ENCODE results near the gene OGN. TPM values are rescaled to one million over a fixed set of nuclear protein-coding genes. Genes with fewer than 3 reads are reported as not detected.
"Not testable (repeated sequence)": the region's sequence is repeated elsewhere in the genome, so short reads cannot be mapped to it uniquely, and the experiment has no call there.

OGN gene
- polyA plus RNA-seq, 6 donors from 2014 or later, result 0.09 to 0.57 TPM; not detected in 4

GRCh38 chr9:92424340-92424739, 20.0 kb upstream of the OGN start, which contains the start of gene OMD:
OMD (minus strand) TSS chr9:92424471; CDS start chr9:92417558, 6,913 bp downstream.
- no peaks in the 10 kb centered on the region for H3K27me3 Mint-ChIP-seq
- no peaks in the 10 kb centered on the region for H3K9me3 Mint-ChIP-seq
- no peak for ATAC-seq (ENCODE audit: low read depth in 2 of 2)
- DNase-seq, result no peak
- H3K36me3 Mint-ChIP-seq, result no peaks in the 10 kb centered on the region
- H3K4me3 Mint-ChIP-seq, result no peak within 1 kb of the TSS
- H3K27ac Mint-ChIP-seq, result peak within 1 kb of the TSS in 1 of 6 donors; percentile 5
- no peaks in the 10 kb centered on the region for H3K4me1 Mint-ChIP-seq

- Mint-ChIP-seq H3K4me1 (no peaks in the 10 kb centered on the region), H3K27ac (no peak overlapping the region), H3K4me3 (no peak overlapping the region), H3K36me3 (no peaks in the 10 kb centered on the region), H3K9me3 (no peaks in the 10 kb centered on the region), H3K27me3 (no peaks in the 10 kb centered on the region)
- DNase-seq (no peak), ATAC-seq (ENCODE audit: low read depth in 2 of 2) (no peak)
These were observed 19.2 kb upstream of the OGN start for GRCh38 chr9:92423612-92424011.

DNA sequence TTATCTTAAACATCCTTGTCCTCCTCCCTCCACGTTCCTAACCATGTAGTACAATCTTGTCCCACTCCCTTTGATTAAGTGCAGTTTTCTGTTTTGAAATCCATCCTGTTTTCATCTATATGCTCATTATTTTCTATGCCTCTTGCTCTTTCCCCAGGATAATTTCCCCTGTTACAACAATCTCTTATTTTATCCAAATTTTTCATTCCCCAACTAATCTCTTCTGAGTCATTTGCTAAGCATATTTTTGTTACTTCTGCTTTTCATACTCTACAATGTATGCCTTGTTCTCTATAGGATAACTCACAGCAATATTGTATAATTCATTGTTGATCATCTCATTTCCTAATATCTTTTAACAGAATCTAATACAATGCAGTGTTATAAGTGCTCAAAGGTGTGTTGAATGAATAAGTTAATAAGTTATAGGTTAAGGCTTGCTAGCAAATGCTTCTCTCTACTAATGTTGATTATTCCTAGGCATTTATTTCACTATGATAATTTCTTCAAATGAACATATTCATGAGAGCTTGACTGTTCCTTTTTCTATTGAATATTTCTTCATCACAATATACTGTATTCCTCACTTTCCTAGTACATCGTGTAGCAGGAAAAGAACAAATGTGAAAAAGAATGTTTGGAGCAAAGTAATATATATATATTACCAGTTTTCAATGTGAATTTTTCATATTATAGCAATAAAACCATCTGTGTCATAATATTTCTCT, 18.4 kb upstream of the OGN start:
- Mint-ChIP-seq H3K4me1 (no peaks in the 10 kb centered on the region), H3K36me3 (no peaks in the 10 kb centered on the region)
- ATAC-seq (ENCODE audit: low read depth in 2 of 2), result no peak

DNA sequence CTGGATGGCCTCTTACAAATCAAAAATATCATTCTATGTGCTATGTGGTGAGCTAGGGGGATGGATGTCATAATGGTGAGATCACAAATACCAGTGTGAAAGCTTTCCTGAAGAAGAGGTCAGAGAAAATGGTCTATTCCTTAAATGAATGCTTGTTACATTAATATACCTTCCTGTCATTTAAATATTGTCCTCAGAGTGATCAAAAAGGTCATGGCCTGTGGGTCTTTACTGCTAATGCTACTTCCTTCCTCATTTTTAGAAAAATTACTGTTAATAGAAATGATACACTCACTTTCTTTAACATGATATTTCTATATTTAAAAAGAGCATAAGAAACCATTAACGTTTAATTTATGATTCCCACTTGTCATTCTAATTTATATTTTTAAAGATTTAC, 10.2 kb upstream of the OGN start:
- H3K9me3 Mint-ChIP-seq, result peaks cover 0 to 4% (median 0%) of the 10 kb centered on the region in 7 donors
- H3K36me3 Mint-ChIP-seq, result no peaks in the 10 kb centered on the region
- DNase-seq (no peak), ATAC-seq (ENCODE audit: low read depth in 2 of 2) (peak; percentile 35 to 40)
- peak overlapping the region in 3 of 6 donors; percentile 2 to 56 (median 17) for H3K27ac Mint-ChIP-seq
- H3K27me3 Mint-ChIP-seq, result no peaks in the 10 kb centered on the region
- H3K4me1 Mint-ChIP-seq, result peaks cover 5 to 7% (median 6%) of the 10 kb centered on the region in 3 donors
- peak overlapping the region in 1 of 8 donors; percentile 7 for H3K4me3 Mint-ChIP-seq

More for the DNA sequence above, 18.4 kb upstream of the OGN start:
- Mint-ChIP-seq H3K9me3 (no peaks in the 10 kb centered on the region), H3K27ac (no peak overlapping the region), H3K4me3 (no peak overlapping the region), H3K27me3 (no peaks in the 10 kb centered on the region)
- no peak for DNase-seq

- not testable (repeated sequence) for ATAC-seq (ENCODE audit: low read depth in 2 of 2); DNase-seq; H3K4me3 Mint-ChIP-seq; H3K36me3 Mint-ChIP-seq; H3K9me3 Mint-ChIP-seq; H3K27me3 Mint-ChIP-seq; H3K27ac Mint-ChIP-seq
- peaks cover 17 to 18% (median 17%) of the 10 kb centered on the region in 3 donors for H3K4me1 Mint-ChIP-seq
These were observed 6.8 kb upstream of the OGN start for GRCh38 chr9:92411157-92411556.

DNA sequence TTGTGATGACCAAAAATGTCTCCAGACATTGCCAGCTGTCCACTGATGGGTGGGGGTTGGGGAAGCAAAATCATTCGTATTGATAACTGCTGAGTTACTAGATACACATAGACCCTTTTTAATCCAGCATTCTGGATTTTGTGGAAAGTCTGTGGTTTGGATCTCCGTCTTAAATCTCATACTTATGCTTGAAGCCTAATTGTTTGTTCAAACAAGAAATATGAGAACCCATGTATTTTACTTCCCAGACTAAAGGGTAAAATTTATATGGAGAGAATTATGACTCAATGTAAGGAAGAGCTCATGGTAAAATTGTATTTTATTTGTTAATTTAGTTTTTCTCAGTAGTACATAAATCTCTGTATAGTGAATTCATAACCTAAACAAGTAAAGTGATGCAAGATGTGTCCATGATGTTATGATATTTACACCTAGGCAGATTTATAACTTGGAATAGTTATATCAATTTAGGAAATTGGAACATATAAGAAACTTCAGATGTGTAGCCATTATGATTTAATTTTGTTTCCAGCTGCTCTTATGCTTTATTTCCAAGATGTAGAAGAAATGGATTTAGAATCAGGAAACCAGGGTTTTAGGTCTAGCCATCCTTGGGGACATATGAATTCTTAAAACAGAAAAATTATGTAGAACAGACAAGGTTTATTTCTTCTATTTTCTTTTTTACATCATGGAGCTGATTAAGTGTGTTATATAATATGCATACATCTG, 4.5 kb upstream of the OGN start:
- Mint-ChIP-seq H3K9me3 (peaks cover 0 to 4% (median 0%) of the 10 kb centered on the region in 7 donors), H3K27ac (no peak overlapping the region)
- no peak for ATAC-seq (ENCODE audit: low read depth in 2 of 2)

DNA sequence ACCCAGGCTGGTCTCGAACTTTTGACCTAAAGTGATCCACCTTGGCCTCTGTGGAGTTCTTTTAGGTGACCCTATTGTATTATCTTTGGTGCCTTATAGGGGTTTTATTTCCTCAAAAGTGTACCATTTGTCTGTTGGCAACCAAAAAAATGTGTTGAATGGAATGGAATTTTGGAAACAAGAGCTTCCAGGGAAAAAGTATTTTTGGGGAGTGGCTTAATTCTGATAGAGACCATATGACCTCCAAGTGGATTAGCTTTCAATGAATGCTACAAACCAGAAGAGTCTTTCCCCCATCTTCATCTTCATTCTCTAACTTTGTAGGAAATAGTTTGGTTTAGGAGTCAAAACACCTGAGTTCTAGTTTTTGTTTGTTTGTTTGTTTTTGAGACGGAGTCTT, 3.4 kb upstream of the OGN start:
- Mint-ChIP-seq H3K27ac (no peak overlapping the region), H3K27me3 (no peaks in the 10 kb centered on the region), H3K4me3 (no peak overlapping the region), H3K36me3 (no peaks in the 10 kb centered on the region), H3K9me3 (peaks cover 0 to 4% (median 0%) of the 10 kb centered on the region in 7 donors), H3K4me1 (peaks cover 15 to 19% (median 18%) of the 10 kb centered on the region in 3 donors)
- DNase-seq, result no peak
- ATAC-seq (ENCODE audit: low read depth in 2 of 2), result no peak

More for the DNA sequence above, 4.5 kb upstream of the OGN start:
- DNase-seq, result no peak
- Mint-ChIP-seq H3K36me3 (no peaks in the 10 kb centered on the region), H3K4me3 (no peak overlapping the region), H3K4me1 (peaks cover 15 to 19% (median 18%) of the 10 kb centered on the region in 3 donors), H3K27me3 (no peaks in the 10 kb centered on the region)

GRCh38 chr9:92406477-92406876, 2.1 kb upstream of the OGN start:
- peak; percentile 100 for ATAC-seq (ENCODE audit: low read depth in 2 of 2)
- no peaks in the 10 kb centered on the region for H3K36me3 Mint-ChIP-seq
- no peaks in the 10 kb centered on the region for H3K9me3 Mint-ChIP-seq
- H3K27ac Mint-ChIP-seq, result peak overlapping the region; percentile 75 to 93 (median 87)
- peaks cover 15 to 19% (median 18%) of the 10 kb centered on the region in 3 donors for H3K4me1 Mint-ChIP-seq
- H3K4me3 Mint-ChIP-seq, result peak overlapping the region; percentile 4 to 80 (median 76)
- no peaks in the 10 kb centered on the region for H3K27me3 Mint-ChIP-seq
- peak; percentile 47 for DNase-seq

DNA sequence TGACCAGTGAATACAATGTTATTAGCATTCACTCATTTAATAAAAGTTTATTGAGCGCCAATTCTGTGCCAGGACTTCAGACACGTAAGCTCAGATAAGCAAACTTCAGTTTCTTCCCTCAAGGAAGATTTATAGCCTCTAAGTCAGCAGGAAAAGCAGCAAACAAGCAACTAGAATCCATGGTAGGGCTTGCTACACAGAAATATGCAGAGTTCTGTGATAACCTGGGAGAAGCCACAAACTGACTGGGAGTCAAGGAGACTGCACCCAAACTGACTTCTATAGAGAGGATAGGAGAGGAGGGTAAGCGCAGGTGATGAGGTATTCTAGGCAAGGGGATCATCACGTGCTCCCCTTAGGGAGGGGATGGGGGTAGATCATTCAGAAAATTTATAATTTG, 1.4 kb upstream of the OGN start:
- H3K27me3 Mint-ChIP-seq, result no peaks in the 10 kb centered on the region
- no peak for ATAC-seq (ENCODE audit: low read depth in 2 of 2)
- peaks cover 15 to 19% (median 18%) of the 10 kb centered on the region in 3 donors for H3K4me1 Mint-ChIP-seq
- H3K4me3 Mint-ChIP-seq, result peak overlapping the region in 7 of 8 donors; percentile 62 to 80 (median 77)
- H3K9me3 Mint-ChIP-seq, result no peaks in the 10 kb centered on the region
- H3K27ac Mint-ChIP-seq, result peak overlapping the region in 5 of 6 donors; percentile 75 to 93 (median 92)
- no peaks in the 10 kb centered on the region for H3K36me3 Mint-ChIP-seq
- no peak for DNase-seq

DNA sequence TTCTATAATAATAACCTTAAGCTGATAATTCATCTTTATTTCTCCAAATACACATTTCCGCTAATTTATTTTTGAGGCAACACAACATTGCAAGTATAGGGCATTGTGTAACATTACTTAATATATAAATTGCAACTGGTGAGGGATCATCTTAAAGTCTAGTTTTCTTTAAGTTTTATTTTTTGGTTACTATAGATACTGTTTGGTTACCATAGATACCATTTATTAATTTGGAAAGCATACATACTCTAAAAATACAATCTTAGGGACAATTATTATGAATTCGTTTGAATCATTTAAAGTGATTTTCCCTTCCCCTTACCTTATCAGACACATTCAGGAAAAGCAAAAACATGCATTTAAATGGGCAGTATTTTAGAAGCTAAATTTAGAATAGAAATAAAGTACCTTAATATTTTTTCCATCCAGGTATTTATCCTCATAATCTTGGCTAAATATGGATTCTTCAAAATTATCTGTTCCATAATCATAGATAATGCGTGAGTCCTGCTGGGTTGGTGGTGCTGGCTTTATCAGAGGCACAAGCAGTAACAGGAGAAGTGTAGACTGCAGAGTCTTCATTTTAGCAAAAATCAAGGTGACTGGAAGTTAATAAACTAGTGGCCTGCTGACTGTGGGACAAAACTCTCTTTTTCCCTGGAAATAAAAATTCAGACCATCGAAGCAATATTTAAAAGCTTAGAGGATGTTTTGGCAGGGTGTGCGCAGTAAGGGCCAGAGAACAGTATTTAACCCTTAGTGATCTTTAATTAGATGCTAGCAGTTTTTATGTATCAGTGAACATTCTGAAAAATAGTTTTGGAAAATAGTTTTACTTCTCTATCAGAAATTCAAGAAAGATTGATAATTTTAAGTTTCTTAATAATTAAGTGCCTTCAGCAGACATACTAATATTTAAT, 1.3 kb downstream of the OGN start:
- Mint-ChIP-seq H3K27me3 (no peaks in the 10 kb centered on the region), H3K4me3 (no peak overlapping the region), H3K4me1 (peaks cover 15 to 19% (median 18%) of the 10 kb centered on the region in 3 donors), H3K27ac (peak overlapping the region in 1 of 6 donors; percentile 52), H3K9me3 (no peaks in the 10 kb centered on the region), H3K36me3 (no peaks in the 10 kb centered on the region)
- no peak for ATAC-seq (ENCODE audit: low read depth in 2 of 2)
- no peak for DNase-seq

DNA sequence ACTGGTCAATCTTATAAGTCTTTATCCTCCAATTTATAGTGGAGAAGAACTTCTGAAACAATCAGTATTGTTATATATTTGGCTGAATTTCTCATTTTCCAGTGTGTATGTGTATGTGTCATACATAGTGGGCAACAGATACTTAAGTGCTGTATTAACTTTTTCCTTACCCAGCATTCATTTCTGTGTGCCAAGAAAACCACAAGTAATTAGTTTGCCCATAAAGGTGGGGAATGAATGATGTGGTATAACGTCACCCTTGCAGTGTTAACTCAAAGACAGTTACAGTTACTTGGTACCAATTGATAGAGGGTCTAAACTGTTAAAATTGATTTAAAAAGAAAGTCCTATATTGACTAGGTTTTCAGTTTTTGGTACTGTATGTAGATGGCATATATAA, 2.0 kb downstream of the OGN start:
- H3K4me3 Mint-ChIP-seq, result no peak overlapping the region
- no peak for ATAC-seq (ENCODE audit: low read depth in 2 of 2)
- H3K4me1 Mint-ChIP-seq, result peaks cover 15 to 19% (median 17%) of the 10 kb centered on the region in 3 donors
- H3K9me3 Mint-ChIP-seq, result no peaks in the 10 kb centered on the region
- H3K36me3 Mint-ChIP-seq, result no peaks in the 10 kb centered on the region
- DNase-seq, result no peak
- H3K27me3 Mint-ChIP-seq, result no peaks in the 10 kb centered on the region
- no peak overlapping the region for H3K27ac Mint-ChIP-seq

DNA sequence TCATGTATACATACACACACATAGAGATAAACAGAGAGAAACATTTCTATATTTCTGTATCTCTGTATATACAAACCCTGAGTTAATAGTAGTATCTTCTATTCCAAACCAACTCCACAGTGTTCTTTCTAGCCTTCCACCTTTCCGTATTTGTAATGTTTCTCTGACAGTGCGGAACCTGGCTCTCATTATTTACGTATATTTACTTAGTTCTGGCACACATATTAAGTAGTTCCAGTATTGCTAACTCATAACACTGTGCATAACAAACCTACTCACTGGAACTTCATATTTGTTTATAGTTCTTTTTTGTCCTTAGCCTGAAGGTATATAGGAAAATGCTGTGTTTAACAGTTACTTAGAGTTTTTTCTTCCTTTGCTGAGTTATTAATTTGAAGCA, 6.5 kb downstream of the OGN start:
- ATAC-seq (ENCODE audit: low read depth in 2 of 2), result no peak
- Mint-ChIP-seq H3K27ac (no peak overlapping the region), H3K27me3 (no peaks in the 10 kb centered on the region), H3K9me3 (no peaks in the 10 kb centered on the region), H3K4me1 (no peaks in the 10 kb centered on the region), H3K4me3 (no peak overlapping the region), H3K36me3 (no peaks in the 10 kb centered on the region)
- no peak for DNase-seq

GRCh38 chr9:92395617-92396016, 8.8 kb downstream of the OGN start:
- ATAC-seq (ENCODE audit: low read depth in 2 of 2), result no peak
- H3K36me3 Mint-ChIP-seq, result no peaks in the 10 kb centered on the region
- H3K27ac Mint-ChIP-seq, result no peak overlapping the region
- no peak overlapping the region for H3K4me3 Mint-ChIP-seq
- H3K9me3 Mint-ChIP-seq, result no peaks in the 10 kb centered on the region
- no peak for DNase-seq
- H3K4me1 Mint-ChIP-seq, result no peaks in the 10 kb centered on the region
- no peaks in the 10 kb centered on the region for H3K27me3 Mint-ChIP-seq

Data from naive B cell (primary cell).